ENCODE measurements around the gene NTF3. TPM values are rescaled to one million over a fixed set of nuclear protein-coding genes. Genes with fewer than 3 reads are reported as not detected.

The NTF3 gene
- total and polyA plus RNA-seq, 2 of the 8 experiments (the other 6 are each of a cell fraction or from before 2014, with no cell fraction given): 1.4 to 2.3 TPM

DNA sequence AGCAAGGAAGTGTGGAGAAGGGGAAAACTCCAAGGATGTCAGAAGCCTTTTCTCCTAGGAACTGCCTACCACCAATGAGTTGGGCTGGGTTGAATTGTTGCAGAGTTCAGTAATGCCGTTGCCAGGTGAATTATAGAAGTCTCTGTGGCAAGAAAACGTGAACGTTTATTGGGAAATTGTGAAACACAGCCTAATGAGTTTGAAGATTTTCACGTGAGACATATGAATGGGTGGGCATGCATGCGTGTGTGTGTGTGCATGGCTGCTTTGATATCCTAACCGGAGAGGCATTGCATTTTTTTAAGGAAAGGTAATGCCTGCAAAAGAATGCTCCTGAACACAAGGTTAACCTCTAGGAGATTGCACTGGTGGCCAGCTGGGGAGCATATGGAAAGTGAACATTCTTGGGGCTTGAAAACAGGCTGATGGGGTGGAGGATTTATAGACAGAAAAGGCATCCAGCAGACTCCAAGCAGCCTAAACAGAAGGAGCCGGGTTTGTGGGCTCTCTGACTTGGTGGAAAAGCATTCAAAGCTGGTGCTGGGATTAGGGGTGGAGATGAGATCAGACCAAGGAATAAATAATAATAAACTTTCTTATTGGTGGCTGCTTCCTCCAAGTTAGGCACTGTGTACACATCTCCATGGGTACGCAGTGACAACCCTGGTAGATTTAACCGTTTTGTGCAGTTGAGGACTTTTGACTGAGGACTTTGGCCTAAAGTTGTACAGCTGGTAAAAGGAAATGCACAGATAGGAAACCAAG is 67.8 kb downstream of the NTF3 start (continued):
- TF ChIP-seq, protein P1, sequence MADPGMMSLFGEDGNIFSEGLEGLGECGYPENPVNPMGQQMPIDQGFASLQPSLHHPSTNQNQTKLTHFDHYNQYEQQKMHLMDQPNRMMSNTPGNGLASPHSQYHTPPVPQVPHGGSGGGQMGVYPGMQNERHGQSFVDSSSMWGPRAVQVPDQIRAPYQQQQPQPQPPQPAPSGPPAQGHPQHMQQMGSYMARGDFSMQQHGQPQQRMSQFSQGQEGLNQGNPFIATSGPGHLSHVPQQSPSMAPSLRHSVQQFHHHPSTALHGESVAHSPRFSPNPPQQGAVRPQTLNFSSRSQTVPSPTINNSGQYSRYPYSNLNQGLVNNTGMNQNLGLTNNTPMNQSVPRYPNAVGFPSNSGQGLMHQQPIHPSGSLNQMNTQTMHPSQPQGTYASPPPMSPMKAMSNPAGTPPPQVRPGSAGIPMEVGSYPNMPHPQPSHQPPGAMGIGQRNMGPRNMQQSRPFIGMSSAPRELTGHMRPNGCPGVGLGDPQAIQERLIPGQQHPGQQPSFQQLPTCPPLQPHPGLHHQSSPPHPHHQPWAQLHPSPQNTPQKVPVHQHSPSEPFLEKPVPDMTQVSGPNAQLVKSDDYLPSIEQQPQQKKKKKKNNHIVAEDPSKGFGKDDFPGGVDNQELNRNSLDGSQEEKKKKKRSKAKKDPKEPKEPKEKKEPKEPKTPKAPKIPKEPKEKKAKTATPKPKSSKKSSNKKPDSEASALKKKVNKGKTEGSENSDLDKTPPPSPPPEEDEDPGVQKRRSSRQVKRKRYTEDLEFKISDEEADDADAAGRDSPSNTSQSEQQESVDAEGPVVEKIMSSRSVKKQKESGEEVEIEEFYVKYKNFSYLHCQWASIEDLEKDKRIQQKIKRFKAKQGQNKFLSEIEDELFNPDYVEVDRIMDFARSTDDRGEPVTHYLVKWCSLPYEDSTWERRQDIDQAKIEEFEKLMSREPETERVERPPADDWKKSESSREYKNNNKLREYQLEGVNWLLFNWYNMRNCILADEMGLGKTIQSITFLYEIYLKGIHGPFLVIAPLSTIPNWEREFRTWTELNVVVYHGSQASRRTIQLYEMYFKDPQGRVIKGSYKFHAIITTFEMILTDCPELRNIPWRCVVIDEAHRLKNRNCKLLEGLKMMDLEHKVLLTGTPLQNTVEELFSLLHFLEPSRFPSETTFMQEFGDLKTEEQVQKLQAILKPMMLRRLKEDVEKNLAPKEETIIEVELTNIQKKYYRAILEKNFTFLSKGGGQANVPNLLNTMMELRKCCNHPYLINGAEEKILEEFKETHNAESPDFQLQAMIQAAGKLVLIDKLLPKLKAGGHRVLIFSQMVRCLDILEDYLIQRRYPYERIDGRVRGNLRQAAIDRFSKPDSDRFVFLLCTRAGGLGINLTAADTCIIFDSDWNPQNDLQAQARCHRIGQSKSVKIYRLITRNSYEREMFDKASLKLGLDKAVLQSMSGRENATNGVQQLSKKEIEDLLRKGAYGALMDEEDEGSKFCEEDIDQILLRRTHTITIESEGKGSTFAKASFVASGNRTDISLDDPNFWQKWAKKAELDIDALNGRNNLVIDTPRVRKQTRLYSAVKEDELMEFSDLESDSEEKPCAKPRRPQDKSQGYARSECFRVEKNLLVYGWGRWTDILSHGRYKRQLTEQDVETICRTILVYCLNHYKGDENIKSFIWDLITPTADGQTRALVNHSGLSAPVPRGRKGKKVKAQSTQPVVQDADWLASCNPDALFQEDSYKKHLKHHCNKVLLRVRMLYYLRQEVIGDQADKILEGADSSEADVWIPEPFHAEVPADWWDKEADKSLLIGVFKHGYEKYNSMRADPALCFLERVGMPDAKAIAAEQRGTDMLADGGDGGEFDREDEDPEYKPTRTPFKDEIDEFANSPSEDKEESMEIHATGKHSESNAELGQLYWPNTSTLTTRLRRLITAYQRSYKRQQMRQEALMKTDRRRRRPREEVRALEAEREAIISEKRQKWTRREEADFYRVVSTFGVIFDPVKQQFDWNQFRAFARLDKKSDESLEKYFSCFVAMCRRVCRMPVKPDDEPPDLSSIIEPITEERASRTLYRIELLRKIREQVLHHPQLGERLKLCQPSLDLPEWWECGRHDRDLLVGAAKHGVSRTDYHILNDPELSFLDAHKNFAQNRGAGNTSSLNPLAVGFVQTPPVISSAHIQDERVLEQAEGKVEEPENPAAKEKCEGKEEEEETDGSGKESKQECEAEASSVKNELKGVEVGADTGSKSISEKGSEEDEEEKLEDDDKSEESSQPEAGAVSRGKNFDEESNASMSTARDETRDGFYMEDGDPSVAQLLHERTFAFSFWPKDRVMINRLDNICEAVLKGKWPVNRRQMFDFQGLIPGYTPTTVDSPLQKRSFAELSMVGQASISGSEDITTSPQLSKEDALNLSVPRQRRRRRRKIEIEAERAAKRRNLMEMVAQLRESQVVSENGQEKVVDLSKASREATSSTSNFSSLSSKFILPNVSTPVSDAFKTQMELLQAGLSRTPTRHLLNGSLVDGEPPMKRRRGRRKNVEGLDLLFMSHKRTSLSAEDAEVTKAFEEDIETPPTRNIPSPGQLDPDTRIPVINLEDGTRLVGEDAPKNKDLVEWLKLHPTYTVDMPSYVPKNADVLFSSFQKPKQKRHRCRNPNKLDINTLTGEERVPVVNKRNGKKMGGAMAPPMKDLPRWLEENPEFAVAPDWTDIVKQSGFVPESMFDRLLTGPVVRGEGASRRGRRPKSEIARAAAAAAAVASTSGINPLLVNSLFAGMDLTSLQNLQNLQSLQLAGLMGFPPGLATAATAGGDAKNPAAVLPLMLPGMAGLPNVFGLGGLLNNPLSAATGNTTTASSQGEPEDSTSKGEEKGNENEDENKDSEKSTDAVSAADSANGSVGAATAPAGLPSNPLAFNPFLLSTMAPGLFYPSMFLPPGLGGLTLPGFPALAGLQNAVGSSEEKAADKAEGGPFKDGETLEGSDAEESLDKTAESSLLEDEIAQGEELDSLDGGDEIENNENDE (IDR thresholded peaks at IDR 0.05; ENCODE audit: insufficient replicate concordance, low read length): no peak
- TF ChIP-seq CHD2 (IDR thresholded peaks at IDR 0.05; ENCODE audit: low read length) (no peak), SIRT6 (IDR thresholded peaks at IDR 0.05; ENCODE audit: low read length) (no peak), KDM1A (IDR thresholded peaks at IDR 0.05; ENCODE audit: borderline replicate concordance, low read length) (no peak), POLR2AphosphoS5 (IDR thresholded peaks at IDR 0.05; ENCODE audit: low read depth, low read length) (no peak), JUND (IDR thresholded peaks at IDR 0.05; ENCODE audit: low read length) (no peak), NANOG (IDR thresholded peaks at IDR 0.05; ENCODE audit: insufficient read depth, low read depth, low read length, poor library complexity, severe bottlenecking) (no peak), CHD1 (IDR thresholded peaks at IDR 0.05; ENCODE audit: low read depth, low read length) (no peak), TBP (IDR thresholded peaks at IDR 0.05; ENCODE audit: low read depth, low read length) (no peak)
- TF ChIP-seq, protein P2, sequence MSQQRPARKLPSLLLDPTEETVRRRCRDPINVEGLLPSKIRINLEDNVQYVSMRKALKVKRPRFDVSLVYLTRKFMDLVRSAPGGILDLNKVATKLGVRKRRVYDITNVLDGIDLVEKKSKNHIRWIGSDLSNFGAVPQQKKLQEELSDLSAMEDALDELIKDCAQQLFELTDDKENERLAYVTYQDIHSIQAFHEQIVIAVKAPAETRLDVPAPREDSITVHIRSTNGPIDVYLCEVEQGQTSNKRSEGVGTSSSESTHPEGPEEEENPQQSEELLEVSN (IDR thresholded peaks at IDR 0.05): no peak
